NCI-H146 treated with DMSO at 0.1 percent for 48 hours (cell line): ENCODE measurements around the gene TACC2.

ENCODE experiments used
- DNase-seq: peaks from one replicate; lab custom pipeline; 2025; ENCODE audit not compliant: unreplicated experiment; lab: John Stamatoyannopoulos, UW

TACC2 gene

GRCh38 chr10:122288917-122289316 lies 300.0 kb downstream of the TACC2 start:
- DNase-seq: no peak

GRCh38 chr10:122290334-122290733 lies 301.4 kb downstream of the TACC2 start:
- no peak for DNase-seq

- DNase-seq: no peak
Measured at GRCh38 chr10:122290833-122291532, 302.0 kb downstream of the TACC2 start.

- no peak for DNase-seq
Measured at GRCh38 chr10:122291739-122292138, 302.8 kb downstream of the TACC2 start.

- DNase-seq: no peak
Measured at GRCh38 chr10:122292376-122292775, 303.4 kb downstream of the TACC2 start.

DNA sequence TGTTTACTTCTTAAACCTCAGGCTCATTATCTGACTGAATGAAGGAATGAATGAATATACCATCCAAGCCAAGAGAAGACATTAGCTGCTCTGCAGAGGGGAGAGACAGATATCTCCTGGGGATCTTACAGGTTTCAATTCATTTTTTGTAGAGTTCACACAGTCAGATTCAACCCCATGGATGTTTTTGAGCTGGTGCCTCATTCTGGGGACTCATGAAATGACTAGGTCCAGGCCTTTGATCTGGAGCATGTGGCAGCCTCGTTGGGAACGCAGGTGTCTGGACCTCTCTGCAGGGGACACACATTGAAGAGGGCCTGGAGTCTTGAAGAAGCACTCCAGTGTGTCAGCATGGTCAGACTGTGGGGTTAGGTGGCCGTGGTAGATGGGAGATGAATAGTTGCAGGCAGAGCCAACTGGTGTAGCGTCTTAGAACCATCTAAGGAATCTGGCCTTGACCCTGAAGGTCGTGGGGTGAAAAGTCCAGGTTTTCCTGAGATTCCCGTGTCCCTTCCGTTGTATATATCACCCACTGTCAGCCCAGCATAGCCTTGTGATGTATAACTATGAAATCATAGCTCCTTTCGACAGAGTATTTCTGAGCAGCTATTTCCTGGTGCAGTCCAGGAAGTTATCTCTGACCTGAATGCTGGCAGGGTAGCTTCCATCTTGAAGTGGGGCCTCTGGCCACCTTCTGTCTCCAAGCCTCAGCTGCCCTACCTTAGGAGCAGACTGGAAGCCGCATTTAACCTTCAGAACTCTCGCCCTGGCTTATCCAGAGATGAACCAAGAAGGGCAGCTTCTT lies 304.4 kb downstream of the TACC2 start:
- DNase-seq: no peak

DNA sequence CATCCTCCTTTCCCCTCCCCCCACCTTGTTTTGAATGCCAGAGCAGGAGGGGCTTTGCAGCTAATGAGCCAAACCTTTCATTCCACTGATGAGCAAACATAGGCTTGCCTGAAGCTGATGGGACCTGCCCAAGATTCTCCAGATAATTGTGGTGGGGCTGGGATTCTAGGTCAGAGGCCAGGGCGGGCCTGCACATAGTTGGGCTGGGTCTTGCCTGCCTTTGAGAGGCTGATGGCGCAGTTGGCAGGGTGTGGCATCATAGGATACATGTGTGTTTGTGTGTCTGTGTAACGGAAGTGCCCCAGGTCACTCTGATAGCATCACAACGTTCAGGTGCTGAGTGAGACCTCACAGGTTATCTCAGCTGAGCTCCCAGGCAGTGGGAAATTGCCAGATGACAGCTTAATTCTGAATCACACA lies 305.0 kb downstream of the TACC2 start:
- DNase-seq: no peak

GRCh38 chr10:122294511-122295450 lies 305.8 kb downstream of the TACC2 start:
- DNase-seq: no peak

GRCh38 chr10:122295451-122295809 lies 306.5 kb downstream of the TACC2 start:
- DNase-seq: no peak

- no peak for DNase-seq
Measured at GRCh38 chr10:122296363-122297120, 307.6 kb downstream of the TACC2 start.

DNA sequence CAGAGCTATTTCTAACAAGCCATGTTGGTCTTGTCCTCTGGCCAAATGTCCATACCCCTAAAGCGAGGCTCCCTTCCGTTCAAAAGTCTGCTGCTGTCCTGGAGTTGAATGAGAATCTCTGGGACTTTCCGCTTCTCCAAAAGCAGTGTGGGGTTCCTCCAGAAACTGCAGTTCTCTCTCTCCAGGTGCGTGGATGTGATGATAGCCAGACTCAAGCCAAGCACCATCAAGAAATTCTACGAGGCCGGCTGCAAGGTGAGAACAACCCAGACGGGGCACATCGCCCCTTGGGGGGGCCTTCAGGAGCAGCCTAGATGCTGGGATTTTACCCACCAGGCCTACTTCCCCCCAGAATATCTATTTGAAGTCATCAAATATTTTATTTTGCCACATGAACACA lies 308.6 kb downstream of the TACC2 start:
- no peak for DNase-seq

- no peak for DNase-seq
Measured at GRCh38 chr10:122298206-122298597, 309.2 kb downstream of the TACC2 start.

DNA sequence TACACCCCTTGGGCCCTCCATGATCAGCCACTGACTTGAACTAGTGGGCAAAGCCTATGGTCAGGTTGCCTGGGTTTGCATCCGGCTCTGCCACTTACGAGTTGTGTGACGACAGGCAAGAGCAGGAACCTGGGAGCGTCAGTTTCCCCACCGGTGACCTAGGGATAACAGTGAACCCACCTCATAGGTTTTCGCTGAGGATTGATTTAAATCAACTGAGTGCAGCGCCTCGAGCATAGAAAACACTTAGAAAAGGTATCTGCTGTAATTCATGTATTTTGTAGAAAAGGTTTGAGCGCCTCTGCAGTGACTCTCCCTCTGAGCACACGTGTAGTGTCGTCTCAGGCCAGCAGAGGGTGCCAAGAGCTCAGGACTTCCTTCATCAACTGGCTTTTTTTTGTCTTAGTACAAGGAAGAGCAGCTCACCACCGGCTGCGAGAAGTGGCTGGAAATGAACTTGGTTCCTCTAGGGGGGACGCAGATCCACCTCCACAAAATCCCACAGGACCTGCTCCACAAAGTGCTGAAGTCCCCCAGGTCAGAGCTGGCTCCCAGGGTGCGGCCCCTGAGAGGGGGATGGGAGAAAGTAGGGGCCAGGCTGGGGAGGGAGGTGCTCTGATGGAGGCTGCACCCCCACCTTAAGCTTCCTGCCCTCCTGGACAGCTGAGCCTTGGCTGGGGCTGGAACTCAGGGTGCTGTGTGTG lies 309.8 kb downstream of the TACC2 start:
- DNase-seq: peak; percentile 60

- no peak for DNase-seq
Measured at GRCh38 chr10:122299423-122300075, 310.6 kb downstream of the TACC2 start.

DNA sequence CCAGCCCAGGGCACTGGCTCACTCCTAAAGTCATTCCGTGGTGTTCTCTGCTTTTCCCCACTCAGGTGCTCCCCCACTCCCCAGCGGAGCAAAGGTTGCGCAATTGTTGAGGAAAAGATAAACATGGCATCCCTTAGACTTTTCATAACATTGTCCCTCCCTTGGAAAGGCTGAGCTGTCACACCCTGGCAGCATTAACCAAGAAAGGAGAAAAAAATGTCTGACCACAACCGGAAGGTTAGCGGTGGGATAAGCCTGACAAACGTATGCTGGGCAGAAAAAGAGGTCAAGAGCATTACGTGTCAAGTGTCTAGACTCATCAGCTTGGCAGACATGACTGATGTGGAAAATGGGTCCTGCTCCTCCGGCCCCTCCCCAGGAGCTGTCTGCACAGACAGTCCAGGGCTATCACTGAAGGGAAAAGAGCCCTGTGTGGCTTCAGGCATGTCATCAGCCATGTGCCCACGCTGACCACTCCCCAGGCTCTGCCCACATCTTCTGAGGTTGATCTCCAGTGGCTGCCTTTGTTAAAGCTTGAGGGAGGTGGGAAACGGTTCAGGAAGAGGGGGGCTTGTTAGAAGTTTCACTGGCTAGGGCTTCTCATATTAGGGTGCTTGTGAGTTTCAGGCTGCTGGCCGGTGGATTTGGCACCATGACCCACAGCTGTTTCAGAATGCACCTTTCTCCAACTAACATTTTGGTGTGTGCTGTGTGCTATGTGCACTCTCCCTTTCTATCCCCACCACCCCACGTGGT lies 312.3 kb downstream of the TACC2 start:
- no peak for DNase-seq

DNA sequence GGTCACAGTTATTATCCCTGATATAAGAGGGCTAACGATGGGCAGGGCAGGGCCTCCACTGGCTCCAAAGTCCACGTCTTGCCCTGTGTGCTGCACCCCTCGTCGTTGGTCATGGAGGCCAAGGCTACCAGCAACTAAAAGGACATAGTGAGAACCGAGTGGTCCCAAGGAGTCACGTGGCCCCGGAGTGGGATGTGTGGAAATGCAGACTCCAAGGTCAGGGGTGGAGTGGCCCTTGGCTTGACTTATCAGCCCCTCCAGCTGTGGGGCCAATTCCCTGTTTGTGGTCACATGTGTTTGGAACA lies 312.8 kb downstream of the TACC2 start:
- no peak for DNase-seq

- no peak for DNase-seq
Measured at GRCh38 chr10:122302315-122302714, 313.4 kb downstream of the TACC2 start.

DNA sequence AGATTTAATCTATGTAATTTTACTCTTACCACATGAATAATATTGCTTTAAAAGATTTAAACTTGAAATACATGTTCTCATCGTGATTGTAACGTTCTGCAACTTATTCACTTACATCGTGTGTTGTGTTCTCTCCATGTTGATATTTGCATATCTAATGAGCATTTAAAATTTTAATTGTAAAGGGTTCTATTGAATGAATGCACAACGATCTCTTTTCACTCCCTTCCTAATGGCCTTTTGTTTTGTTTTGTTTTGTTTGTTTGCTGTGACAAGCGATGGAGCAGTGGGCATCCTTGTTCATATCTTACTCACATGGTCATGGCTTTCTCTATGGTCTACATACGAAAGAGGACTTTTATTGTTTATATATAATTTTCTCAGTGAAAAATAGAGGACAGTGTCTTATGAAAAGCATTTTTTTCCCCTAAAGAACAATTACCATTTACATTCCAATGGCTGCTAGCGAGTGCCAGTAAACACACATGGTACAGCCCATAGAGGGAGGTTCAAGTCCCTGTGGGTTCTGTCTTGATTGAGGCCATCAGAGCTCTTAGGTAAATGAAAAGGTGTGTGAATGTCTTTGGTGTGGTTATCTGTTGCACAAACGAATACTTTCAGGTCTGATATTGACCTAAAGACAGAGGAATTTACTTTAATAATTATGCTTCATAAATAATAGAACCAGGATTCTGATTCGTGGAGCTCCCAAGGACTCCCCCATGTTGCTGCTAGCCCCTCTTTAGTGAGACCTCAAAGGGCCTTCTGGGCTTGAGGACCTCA lies 314.5 kb downstream of the TACC2 start:
- no peak for DNase-seq
